Cardiac muscle cell (in vitro differentiated cells and primary cell): Measurements from ENCODE around the gene EPB41L2. TPM values are rescaled to one million over a fixed set of nuclear protein-coding genes. Genes with fewer than 3 reads are reported as not detected.
"Not testable (repeated sequence)": the region's sequence is repeated elsewhere in the genome, so short reads cannot be mapped to it uniquely, and the experiment has no call there.

Experiments used
- DNase-seq, 2 donors: peaks; one replicate each; pipeline versions ENCODE4 v3.0.0 to v3.0.0-alpha.2; 2010 to 2017; ENCODE audit warnings: low read depth in 1 of 2, low spot score in 1 of 2
- H3K27ac ChIP-seq: fragments of 200-600 bp; sonication (generic); 2 replicates; pipeline ENCODE4 v1.5.1; 2016
- H3K27me3 ChIP-seq: fragments of 200-600 bp; sonication (generic); 2 replicates; pipeline ENCODE4 v1.6.0; 2016; ENCODE audit warnings: control low read depth
- H3K36me3 ChIP-seq: fragments of 200-600 bp; sonication (generic); 2 replicates; pipeline ENCODE4 v1.5.1; 2016; ENCODE audit warnings: control low read depth
- H3K4me1 ChIP-seq: fragments of 200-600 bp; sonication (generic); 2 replicates; pipeline ENCODE4 v1.8.1; 2017; ENCODE audit warnings: low read depth, mild to moderate bottlenecking, mixed run types
- H3K4me3 ChIP-seq: fragments of 200-600 bp; sonication (generic); 2 replicates; pipeline ENCODE4 v1.5.1; 2016; ENCODE audit warnings: mild to moderate bottlenecking
- H3K9me3 ChIP-seq: fragments of 200-600 bp; sonication (generic); 2 replicates; pipeline ENCODE4 v1.5.1; 2017; ENCODE audit warnings: low read depth, mild to moderate bottlenecking, control low read depth
- CTCF ChIP-seq: IDR thresholded peaks from 2 replicates; pipeline ENCODE4 v1.5.1; 2012; ENCODE audit warnings: low read depth, mild to moderate bottlenecking, low read length
- polyA plus RNA-seq: library from polyadenylated mRNA; unstranded; fragments of >200 nt; fragmentation: Nextera tagmentation; extraction: Ambion mirVana; gene quantifications from 2 replicates; pipeline ENCODE4 v1.2.1, GENCODE V29; 2016
- total RNA-seq: library from RNA; depleted of rRNA; stranded (reverse); fragments of >200 nt; gene quantifications from 2 replicates; pipeline ENCODE4 v1.2.3, GENCODE V29; 2016

Gene EPB41L2
- total and polyA plus RNA-seq, 2 experiments from 2014 or later: 11.0 to 24.0 TPM

GRCh38 chr6:131015025-131015591 lies 47.9 kb downstream of the EPB41L2 start:
- no peak for TF ChIP-seq CTCF

GRCh38 chr6:131014080-131014776 lies 48.8 kb downstream of the EPB41L2 start:
- H3K9me3 ChIP-seq: no peaks in the 10 kb centered on the region
- no peaks in the 10 kb centered on the region for H3K27me3 ChIP-seq
- peak in 1 of 2 donors; percentile 44 for DNase-seq
- no peaks in the 10 kb centered on the region for H3K36me3 ChIP-seq
- no peaks in the 10 kb centered on the region for H3K4me1 ChIP-seq
- TF ChIP-seq CTCF: no peak
- no peak overlapping the region for H3K27ac ChIP-seq
- H3K4me3 ChIP-seq: no peak overlapping the region

More at GRCh38 chr6:131015025-131015591, 47.9 kb downstream of the EPB41L2 start:
- H3K9me3 ChIP-seq: no peaks in the 10 kb centered on the region
- no peak overlapping the region for H3K4me3 ChIP-seq
- no peak for DNase-seq
- H3K27me3 ChIP-seq: no peaks in the 10 kb centered on the region
- no peaks in the 10 kb centered on the region for H3K36me3 ChIP-seq
- H3K27ac ChIP-seq: no peak overlapping the region
- H3K4me1 ChIP-seq: no peaks in the 10 kb centered on the region

DNA sequence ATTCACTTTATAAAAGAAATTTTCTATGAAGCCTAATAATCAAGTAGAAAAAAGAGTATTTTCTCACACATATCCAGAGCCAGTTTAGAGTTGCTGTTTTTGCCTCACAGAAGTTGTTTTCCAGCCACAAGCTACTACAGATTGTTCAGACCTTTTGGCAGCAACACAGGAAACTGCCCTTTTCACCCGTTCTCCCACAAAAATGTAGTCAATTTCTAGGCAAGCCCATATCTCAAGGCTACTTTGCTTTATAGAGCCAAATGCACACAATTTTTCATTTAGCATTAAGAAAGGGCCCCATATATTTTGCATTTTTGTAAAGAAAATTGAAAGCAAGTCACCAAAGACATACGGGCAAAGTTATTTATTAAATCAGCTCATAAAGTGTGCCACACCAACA lies 49.5 kb downstream of the EPB41L2 start:
- Histone ChIP-seq H3K4me1 (no peaks in the 10 kb centered on the region), H3K36me3 (no peaks in the 10 kb centered on the region), H3K27ac (no peak overlapping the region), H3K4me3 (no peak overlapping the region), H3K27me3 (no peaks in the 10 kb centered on the region), H3K9me3 (no peaks in the 10 kb centered on the region)
- DNase-seq: peak in 1 of 2 donors; percentile 94
- no peak for TF ChIP-seq CTCF

- TF ChIP-seq CTCF: no peak
- no peak overlapping the region for H3K27ac ChIP-seq
- H3K4me1 ChIP-seq: no peaks in the 10 kb centered on the region
- H3K27me3 ChIP-seq: no peaks in the 10 kb centered on the region
- DNase-seq: no peak
- H3K36me3 ChIP-seq: no peaks in the 10 kb centered on the region
- H3K4me3 ChIP-seq: no peak overlapping the region
- H3K9me3 ChIP-seq: no peaks in the 10 kb centered on the region
Measured at GRCh38 chr6:131009790-131010189, 53.3 kb downstream of the EPB41L2 start.

GRCh38 chr6:131008965-131009364 lies 54.1 kb downstream of the EPB41L2 start:
- not testable (repeated sequence) for H3K27ac ChIP-seq, H3K9me3 ChIP-seq, H3K4me1 ChIP-seq, DNase-seq, H3K27me3 ChIP-seq, H3K36me3 ChIP-seq, H3K4me3 ChIP-seq

- not testable (repeated sequence) for H3K27ac ChIP-seq, H3K9me3 ChIP-seq, DNase-seq, H3K4me3 ChIP-seq, H3K36me3 ChIP-seq, H3K27me3 ChIP-seq, H3K4me1 ChIP-seq
Measured at GRCh38 chr6:131007964-131008363, 55.1 kb downstream of the EPB41L2 start.
